Astrocyte (in vitro differentiated cells and primary cell): ENCODE measurements around the gene GALNT6. TPM values are rescaled to one million over a fixed set of nuclear protein-coding genes. Genes with fewer than 3 reads are reported as not detected.

Experiments
- total RNA-seq: library from RNA; stranded (reverse); gene quantifications from 2 replicates; pipeline ENCODE4 v1.2.1, GENCODE V29; 2021

Gene GALNT6
- total RNA-seq, 1 donor from 2014 or later, result 13.8 TPM

Other genes starting within 250 kb of the GALNT6 start
- gene TFCP2, start 218.3 kb downstream of the GALNT6 start, total RNA-seq, result 19.2 and 22.4 TPM in 2 replicates
- 3.6 and 3.7 TPM in 2 replicates for gene POU6F1, start 173.3 kb downstream of the GALNT6 start, total RNA-seq
- gene DAZAP2, start 152.6 kb downstream of the GALNT6 start, total RNA-seq, result 87.7 and 92.8 TPM in 2 replicates
- 1.3 and 3.6 TPM in 2 replicates for gene SMAGP, start 121.0 kb downstream of the GALNT6 start, total RNA-seq
- gene BIN2, start 67.2 kb downstream of the GALNT6 start, total RNA-seq, result not detected in 2 replicates
- not detected in 2 replicates for gene CELA1, start 44.7 kb downstream of the GALNT6 start, total RNA-seq
- 5.1 and 5.5 TPM in 2 replicates for gene SLC4A8, start 33.4 kb upstream of the GALNT6 start, total RNA-seq
- gene SCN8A, start 199.8 kb upstream of the GALNT6 start, total RNA-seq, result 6.5 and 6.9 TPM in 2 replicates